Adrenal gland (tissue), 12 donors: ENCODE measurements around the gene RGS9. TPM values are rescaled to one million over a fixed set of nuclear protein-coding genes. Genes with fewer than 3 reads are reported as not detected.

Experiments
- DNase-seq, 7 donors: peaks; one replicate each; pipeline ENCODE4 v3.0.0-alpha.2; 2019 to 2020
- H3K27ac ChIP-seq, 5 donors: fragments of 200-600 bp; sonication (generic) in 4 of 5; 1 replicate in 3 of 5; 2 replicates in 2 of 5; pipeline versions ENCODE4 v1.5.1 to v1.8.0; 2016 to 2020; ENCODE audit warnings: mild to moderate bottlenecking in 1 of 5
- H3K27me3 ChIP-seq: fragments of 200-600 bp; 2 replicates; pipeline ENCODE4 v1.8.0; 2021
- H3K36me3 ChIP-seq, 2 donors: fragments of 200-600 bp; replicated peaks in 1 of 2; 1 replicate in 1 of 2; 2 replicates in 1 of 2; pipeline versions ENCODE4 v1.5.1 to v1.8.0; 2018 to 2022
- H3K4me1 ChIP-seq, 2 donors: fragments of 200-600 bp; replicated peaks in 1 of 2; 1 replicate in 1 of 2; 2 replicates in 1 of 2; pipeline versions ENCODE4 v1.5.1 to v1.8.0; 2018 to 2021
- H3K4me3 ChIP-seq, 4 donors: fragments of 200-600 bp; sonication (generic) in 3 of 4; one replicate each; pipeline ENCODE4 v1.5.1; 2016 to 2018
- H3K9me3 ChIP-seq, 3 donors: fragments of 200-600 bp; sonication (generic) in 1 of 3; replicated peaks in 1 of 3; 1 replicate in 2 of 3; 2 replicates in 1 of 3; pipeline versions ENCODE4 v1.5.1 to v1.8.0; 2016 to 2021
- POLR2A ChIP-seq, 2 donors: fragments of 450-650 bp; IDR thresholded peaks; one replicate each; pipeline ENCODE4 v1.6.1; 2017; ENCODE audit warnings: antibody characterized with exemption in 2 of 2, mild to moderate bottlenecking in 2 of 2, moderate library complexity in 1 of 2
- WGBS, 4 donors: extraction: QIAGEN DNeasy Blood & Tissue Kit in 2 of 4; methylation state at CpG; one replicate each; pipeline versions ENCODE4 v1.1.5 to v1.1.7; 2013 to 2017; 5-methylcytosine and 5-hydroxymethylcytosine counted together
- intact Hi-C, 2 donors: fragments of 100-400 bp; cut with DNase I; formaldehyde crosslinking; loops; one replicate each; pipeline versions ENCODE4 v1.14.1 to v1.15.0; 2022 to 2023
- polyA plus RNA-seq, 3 donors: library from polyadenylated mRNA; stranded (reverse); fragments of 200-250 nt in 2 of 3; fragments of 350-450 nt in 1 of 3; fragmentation: Illumina TruSeq in 1 of 3; extraction: RNeasy Lipid Tissue Mini Kit (QIAGEN cat#74804) in 1 of 3; gene quantifications; one replicate each; pipeline ENCODE4 v1.2.3, GENCODE V29; 2013 to 2014
- total RNA-seq, 9 donors: library from RNA; depleted of rRNA in 4 of 9; stranded (reverse); fragments of >200 nt in 4 of 9; fragments of 120-200 nt in 1 of 9; fragmentation: NEBNext Ultra II Directional in 1 of 9; extraction: Animal tissue kit (Norgen Biotek cat#: 25700) in 1 of 9; gene quantifications; one replicate each; pipeline versions ENCODE4 v1.1.0 to v1.2.4, GENCODE V29; 2013 to 2023
- TF ChIP-seq, protein P1 (sequence below), 6 experiments: fragments of 450-650 bp in 4 of 6; fragments of 200-600 bp in 2 of 6; sonication (generic) in 1 of 6; IDR thresholded peaks; 1 replicate in 5 of 6; 2 replicates in 1 of 6; pipeline versions ENCODE4 v1.5.1 to v1.8.0; 2016 to 2021; ENCODE audit warnings: antibody characterized with exemption in 6 of 6, mild to moderate bottlenecking in 2 of 6, moderate library complexity in 1 of 6
- donor health status: healthy with polysubstance abuse.
- donor health status: Bipolar disorder and iron deficiency.
- donor health status: DM: yes; HTN: yes; CAD: no.
- donor health status: DM: no; HTN: no; CAD: no.
- donor health status: DM: no; HTN: no; CAD: no.
- donor health status: DM: yes; HTN: yes; CAD: no.

The RGS9 gene
- total and polyA plus RNA-seq, 12 donors, result 4.3 to 32.3 (median 14.4) TPM

DNA sequence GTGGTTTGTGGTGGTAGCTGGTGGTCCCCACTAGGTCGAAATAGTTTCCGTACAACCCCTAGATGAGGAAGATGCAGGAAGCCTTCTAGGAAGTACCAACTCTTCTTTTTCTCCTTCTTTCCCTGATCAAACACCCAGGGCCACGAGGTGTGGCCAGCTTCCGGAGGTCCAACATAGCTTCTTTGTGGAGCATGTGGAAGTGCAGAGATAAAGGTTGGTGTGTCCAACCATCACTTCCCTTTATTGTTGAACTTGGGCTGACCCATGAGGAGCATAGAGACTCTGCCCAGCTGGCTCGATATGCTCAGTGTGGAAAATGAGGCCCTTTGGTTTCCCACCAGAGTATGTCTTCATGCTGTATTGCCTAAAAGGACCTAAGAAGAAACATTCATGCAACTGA, 6.3 kb upstream of the RGS9 start:
- H3K36me3 ChIP-seq, result no peaks in the 10 kb centered on the region
- WGBS, 4 donors, result 48 to 67% (median 54%) methylated on average over 5 of the region's 5 CpGs

GRCh38 chr17:65131240-65131639, 5.9 kb upstream of the RGS9 start:
- Histone ChIP-seq H3K4me1 (no peaks in the 10 kb centered on the region), H3K4me3 (no peak overlapping the region), H3K27ac (no peak overlapping the region), H3K9me3 (no peaks in the 10 kb centered on the region), H3K36me3 (no peaks in the 10 kb centered on the region), H3K27me3 (no peaks in the 10 kb centered on the region)
- no peak for DNase-seq
- 69 to 87% (median 85%) methylated on average over 6 of the region's 6 CpGs for WGBS, 4 donors
- TF ChIP-seq, protein P1, sequence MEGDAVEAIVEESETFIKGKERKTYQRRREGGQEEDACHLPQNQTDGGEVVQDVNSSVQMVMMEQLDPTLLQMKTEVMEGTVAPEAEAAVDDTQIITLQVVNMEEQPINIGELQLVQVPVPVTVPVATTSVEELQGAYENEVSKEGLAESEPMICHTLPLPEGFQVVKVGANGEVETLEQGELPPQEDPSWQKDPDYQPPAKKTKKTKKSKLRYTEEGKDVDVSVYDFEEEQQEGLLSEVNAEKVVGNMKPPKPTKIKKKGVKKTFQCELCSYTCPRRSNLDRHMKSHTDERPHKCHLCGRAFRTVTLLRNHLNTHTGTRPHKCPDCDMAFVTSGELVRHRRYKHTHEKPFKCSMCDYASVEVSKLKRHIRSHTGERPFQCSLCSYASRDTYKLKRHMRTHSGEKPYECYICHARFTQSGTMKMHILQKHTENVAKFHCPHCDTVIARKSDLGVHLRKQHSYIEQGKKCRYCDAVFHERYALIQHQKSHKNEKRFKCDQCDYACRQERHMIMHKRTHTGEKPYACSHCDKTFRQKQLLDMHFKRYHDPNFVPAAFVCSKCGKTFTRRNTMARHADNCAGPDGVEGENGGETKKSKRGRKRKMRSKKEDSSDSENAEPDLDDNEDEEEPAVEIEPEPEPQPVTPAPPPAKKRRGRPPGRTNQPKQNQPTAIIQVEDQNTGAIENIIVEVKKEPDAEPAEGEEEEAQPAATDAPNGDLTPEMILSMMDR (IDR thresholded peaks at IDR 0.05), result no peak
- no peak for TF ChIP-seq POLR2A (IDR thresholded peaks at IDR 0.05)
- intact Hi-C loops, result no loop called here

More for the DNA sequence above, 6.3 kb upstream of the RGS9 start:
- TF ChIP-seq, protein P1 (IDR thresholded peaks at IDR 0.05), result no peak
- TF ChIP-seq POLR2A (IDR thresholded peaks at IDR 0.05), result no peak
- Histone ChIP-seq H3K9me3 (no peaks in the 10 kb centered on the region), H3K27me3 (no peaks in the 10 kb centered on the region), H3K4me1 (no peaks in the 10 kb centered on the region), H3K27ac (no peak overlapping the region), H3K4me3 (no peak overlapping the region)
- no peak for DNase-seq
- intact Hi-C loops, result no loop called here

- Histone ChIP-seq H3K4me1 (peaks cover 0 to 4% of the 10 kb centered on the region in 2 donors), H3K27me3 (no peaks in the 10 kb centered on the region), H3K4me3 (no peak overlapping the region), H3K9me3 (no peaks in the 10 kb centered on the region), H3K36me3 (no peaks in the 10 kb centered on the region), H3K27ac (no peak overlapping the region)
- no peak for DNase-seq
- intact Hi-C loops, result no loop called here
- WGBS, 4 donors, result 79 to 92% (median 91%) methylated on average over 5 of the region's 5 CpGs
- TF ChIP-seq, protein P1 (IDR thresholded peaks at IDR 0.05), result no peak
- no peak for TF ChIP-seq POLR2A (IDR thresholded peaks at IDR 0.05)
Measured at GRCh38 chr17:65131946-65132345, 5.2 kb upstream of the RGS9 start.

DNA sequence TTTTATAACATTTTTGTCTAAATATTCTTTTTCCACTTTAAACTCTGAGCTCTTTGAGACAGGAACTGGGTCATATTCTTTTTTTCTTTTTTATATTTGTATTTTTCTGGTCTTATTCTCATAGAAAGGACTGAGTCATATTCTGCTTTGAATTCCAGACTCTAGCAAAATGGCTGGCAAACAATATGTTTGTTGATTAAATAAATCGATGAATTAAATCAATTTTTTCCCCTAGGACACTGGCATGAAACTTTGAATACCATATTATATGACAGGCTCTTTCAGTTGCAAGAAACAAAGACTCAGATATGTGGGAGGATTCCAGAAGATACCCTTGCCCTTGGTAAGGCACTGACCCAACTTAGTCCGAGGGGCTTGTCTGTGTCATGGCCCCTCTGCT, 3.1 kb upstream of the RGS9 start:
- peaks cover 4 to 11% of the 10 kb centered on the region in 2 donors for H3K4me1 ChIP-seq
- TF ChIP-seq POLR2A (IDR thresholded peaks at IDR 0.05), result no peak
- TF ChIP-seq, protein P1 (IDR thresholded peaks at IDR 0.05), result no peak
- H3K4me3 ChIP-seq, result no peak overlapping the region
- H3K9me3 ChIP-seq, result no peaks in the 10 kb centered on the region
- H3K27ac ChIP-seq, result no peak overlapping the region
- WGBS, 4 donors, result 84 to 91% (median 86%) methylated on average over 2 of the region's 2 CpGs
- no peak for DNase-seq
- no peaks in the 10 kb centered on the region for H3K36me3 ChIP-seq
- intact Hi-C loops, result no loop called here
- no peaks in the 10 kb centered on the region for H3K27me3 ChIP-seq
